Immature natural killer cell (primary cell): ENCODE data around the gene FKBP3. TPM values are rescaled to one million over a fixed set of nuclear protein-coding genes. Genes with fewer than 3 reads are reported as not detected.

ENCODE experiments used
- DNase-seq, 3 donors: peaks; one replicate each; pipeline ENCODE4 v3.0.0; 2022; ENCODE audit warnings: mixed read lengths in 1 of 3
- H3K27ac Mint-ChIP-seq, 6 donors: one replicate each; pipeline ENCODE4 v1.8.0; 2020; ENCODE audit warnings: mixed read lengths in 6 of 6, mild to moderate bottlenecking in 5 of 6, inconsistent platforms in 4 of 6, moderate library complexity in 3 of 6
- H3K27me3 Mint-ChIP-seq, 3 donors: one replicate each; pipeline ENCODE4 v1.8.0; 2020 to 2021; ENCODE audit warnings: low read depth in 3 of 3, mild to moderate bottlenecking in 3 of 3, mixed read lengths in 3 of 3, moderate library complexity in 3 of 3, inconsistent platforms in 1 of 3
- H3K36me3 Mint-ChIP-seq, 3 donors: one replicate each; pipeline ENCODE4 v1.8.0; 2020; ENCODE audit warnings: mixed read lengths in 3 of 3, inconsistent platforms in 2 of 3, mild to moderate bottlenecking in 2 of 3
- H3K4me1 Mint-ChIP-seq, 2 donors: one replicate each; pipeline ENCODE4 v1.8.0; 2020; ENCODE audit warnings: inconsistent platforms in 2 of 2, mild to moderate bottlenecking in 2 of 2, mixed read lengths in 2 of 2, moderate library complexity in 1 of 2
- H3K4me3 Mint-ChIP-seq, 5 donors: one replicate each; pipeline ENCODE4 v1.8.0; 2020; ENCODE audit warnings: mild to moderate bottlenecking in 5 of 5, mixed read lengths in 5 of 5, inconsistent platforms in 3 of 5, moderate library complexity in 3 of 5
- H3K9me3 Mint-ChIP-seq, 6 donors: one replicate each; pipeline ENCODE4 v1.8.0; 2020; ENCODE audit warnings: mild to moderate bottlenecking in 6 of 6, mixed read lengths in 6 of 6, inconsistent platforms in 4 of 6, moderate library complexity in 3 of 6
- polyA plus RNA-seq, 3 donors: library from polyadenylated mRNA; unstranded; fragments of 300-500 nt; fragmentation: Illumina TruSeq; gene quantifications; one replicate each; pipeline ENCODE4 v1.2.3, GENCODE V29; 2021

FKBP3 gene
- polyA plus RNA-seq, 3 donors from 2014 or later = 53.3 to 94.0 (median 60.3) TPM

GRCh38 chr14:45070215-45070614 lies 64.1 kb downstream of the FKBP3 start:
- peaks cover 0 to 3% (median 0%) of the 10 kb centered on the region in 3 donors for H3K36me3 Mint-ChIP-seq
- no peak for DNase-seq
- H3K9me3 Mint-ChIP-seq = no peaks in the 10 kb centered on the region
- H3K27me3 Mint-ChIP-seq = no peaks in the 10 kb centered on the region
- no peaks in the 10 kb centered on the region for H3K4me1 Mint-ChIP-seq
- no peak overlapping the region for H3K4me3 Mint-ChIP-seq
- H3K27ac Mint-ChIP-seq = no peak overlapping the region

DNA sequence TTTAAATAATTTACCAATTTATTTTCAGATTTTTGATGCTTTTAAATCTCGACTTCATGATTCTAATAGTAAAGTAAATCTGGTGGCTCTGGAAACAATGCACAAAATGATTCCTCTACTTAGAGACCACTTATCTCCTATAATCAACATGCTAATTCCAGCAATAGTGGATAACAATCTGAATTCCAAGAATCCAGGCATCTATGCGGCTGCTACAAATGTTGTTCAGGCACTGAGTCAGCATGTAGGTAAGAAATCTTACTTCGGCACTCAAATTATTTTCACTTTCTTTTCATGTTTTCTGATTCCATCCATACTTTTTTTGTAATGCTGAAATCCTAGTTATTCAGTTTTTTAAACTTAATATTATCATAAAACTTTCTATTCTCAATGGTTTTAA lies 65.9 kb downstream of the FKBP3 start:
- no peaks in the 10 kb centered on the region for H3K27me3 Mint-ChIP-seq
- no peaks in the 10 kb centered on the region for H3K4me1 Mint-ChIP-seq
- H3K36me3 Mint-ChIP-seq = peaks cover 0 to 9% (median 7%) of the 10 kb centered on the region in 3 donors
- H3K27ac Mint-ChIP-seq = no peak overlapping the region
- DNase-seq = no peak
- no peak overlapping the region for H3K4me3 Mint-ChIP-seq
- H3K9me3 Mint-ChIP-seq = no peaks in the 10 kb centered on the region

GRCh38 chr14:45066667-45067066 lies 67.6 kb downstream of the FKBP3 start:
- H3K4me3 Mint-ChIP-seq = no peak overlapping the region

DNA sequence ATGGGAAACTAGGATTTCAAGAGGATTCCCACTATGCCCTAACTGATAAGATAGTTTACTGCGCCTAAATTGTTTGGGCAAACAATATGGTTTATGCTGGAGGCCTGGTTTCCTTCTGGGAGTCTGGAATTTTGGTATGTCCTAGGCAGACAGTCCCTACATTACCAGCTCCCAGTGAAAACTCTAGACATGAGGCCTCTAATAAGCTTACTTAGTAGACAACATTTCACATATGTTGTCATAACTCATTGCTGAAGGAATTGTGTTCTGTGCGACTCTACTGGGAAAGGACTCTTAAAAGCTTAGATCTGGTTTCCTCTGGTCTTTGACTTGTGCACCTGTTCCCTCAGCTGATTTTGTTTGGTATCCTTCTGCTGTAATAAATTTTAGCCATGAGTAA lies 68.3 kb downstream of the FKBP3 start:
- H3K4me1 Mint-ChIP-seq = no peaks in the 10 kb centered on the region
- H3K36me3 Mint-ChIP-seq = peaks cover 0 to 13% (median 7%) of the 10 kb centered on the region in 3 donors
- no peaks in the 10 kb centered on the region for H3K27me3 Mint-ChIP-seq
- no peak overlapping the region for H3K27ac Mint-ChIP-seq
- H3K4me3 Mint-ChIP-seq = no peak overlapping the region
- no peaks in the 10 kb centered on the region for H3K9me3 Mint-ChIP-seq
- no peak for DNase-seq

More at GRCh38 chr14:45066667-45067066, 67.6 kb downstream of the FKBP3 start:
- H3K27ac Mint-ChIP-seq = no peak overlapping the region
- H3K36me3 Mint-ChIP-seq = peaks cover 0 to 13% (median 7%) of the 10 kb centered on the region in 3 donors
- DNase-seq = no peak
- no peaks in the 10 kb centered on the region for H3K9me3 Mint-ChIP-seq
- H3K27me3 Mint-ChIP-seq = no peaks in the 10 kb centered on the region
- no peaks in the 10 kb centered on the region for H3K4me1 Mint-ChIP-seq

Other genes starting within 250 kb of the FKBP3 start
- 10 to 100 TPM; 32.1 to 79.9 (median 36.3) TPM for gene KLHL28, start 172.5 kb downstream of the FKBP3 start, polyA plus RNA-seq
- gene TOGARAM1, start 172.3 kb downstream of the FKBP3 start, polyA plus RNA-seq = 10 to 100 TPM in 2 of 3 donors, 1 to 10 TPM in 1; 9.4 to 13.0 (median 12.7) TPM
- 10 to 100 TPM in 2 of 3 donors, 1 to 10 TPM in 1; 6.4 to 12.5 (median 12.1) TPM for gene PRPF39, start 50.4 kb downstream of the FKBP3 start, polyA plus RNA-seq
- 1 to 10 TPM; 1.9 to 6.9 (median 3.2) TPM for gene FANCM, start 1.4 kb upstream of the FKBP3 start, polyA plus RNA-seq
- 10 to 100 TPM in 2 of 3 donors, 1 to 10 TPM in 1; 9.7 to 31.9 (median 22.4) TPM for gene MIS18BP1, start 118.7 kb upstream of the FKBP3 start, polyA plus RNA-seq